ENCODE results near the gene TREML2.

TREML2 gene

GRCh38 chr6:41176189-41176588, 24.8 kb downstream of the TREML2 start:
- DNase-seq: no peak

DNA sequence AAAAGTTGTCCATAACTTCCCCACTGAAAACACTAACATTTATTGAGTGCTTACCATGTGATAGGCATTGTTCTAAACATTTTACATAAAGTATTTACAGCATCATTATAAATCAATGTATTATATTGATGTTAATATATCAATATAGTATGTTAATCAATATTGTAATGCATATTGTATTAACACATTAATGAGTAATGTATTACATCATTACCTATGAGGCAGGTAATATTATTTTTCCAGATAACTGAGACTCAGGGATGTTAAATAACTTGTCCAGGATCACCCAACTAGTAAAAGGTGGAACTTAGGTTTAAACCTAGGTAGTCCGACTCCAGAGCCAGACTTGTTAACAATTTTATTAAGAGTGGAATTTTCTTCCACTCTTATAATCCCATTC, 25.9 kb downstream of the TREML2 start:
- DNase-seq: no peak

DNA sequence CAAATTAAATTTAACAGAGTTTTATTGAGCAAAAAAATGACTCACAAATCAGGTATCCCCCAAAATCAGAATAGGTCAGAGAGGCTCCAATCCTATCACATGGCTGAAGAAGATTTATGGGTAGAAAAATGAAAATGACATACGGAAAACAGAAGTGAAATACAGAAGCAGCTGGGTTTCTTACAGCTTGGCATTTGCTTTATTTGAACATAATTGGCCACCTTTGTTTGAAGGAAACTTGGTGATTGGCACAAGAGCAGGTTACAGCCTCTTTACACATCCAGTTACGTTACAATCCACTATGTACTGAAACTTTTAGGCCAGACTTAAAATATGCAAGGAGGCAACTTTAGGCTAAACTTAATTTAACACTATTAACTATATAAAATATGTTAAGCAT, 26.3 kb downstream of the TREML2 start:
- DNase-seq: no peak

GRCh38 chr6:41171908-41172307, 29.0 kb downstream of the TREML2 start:
- no peak for DNase-seq

DNA sequence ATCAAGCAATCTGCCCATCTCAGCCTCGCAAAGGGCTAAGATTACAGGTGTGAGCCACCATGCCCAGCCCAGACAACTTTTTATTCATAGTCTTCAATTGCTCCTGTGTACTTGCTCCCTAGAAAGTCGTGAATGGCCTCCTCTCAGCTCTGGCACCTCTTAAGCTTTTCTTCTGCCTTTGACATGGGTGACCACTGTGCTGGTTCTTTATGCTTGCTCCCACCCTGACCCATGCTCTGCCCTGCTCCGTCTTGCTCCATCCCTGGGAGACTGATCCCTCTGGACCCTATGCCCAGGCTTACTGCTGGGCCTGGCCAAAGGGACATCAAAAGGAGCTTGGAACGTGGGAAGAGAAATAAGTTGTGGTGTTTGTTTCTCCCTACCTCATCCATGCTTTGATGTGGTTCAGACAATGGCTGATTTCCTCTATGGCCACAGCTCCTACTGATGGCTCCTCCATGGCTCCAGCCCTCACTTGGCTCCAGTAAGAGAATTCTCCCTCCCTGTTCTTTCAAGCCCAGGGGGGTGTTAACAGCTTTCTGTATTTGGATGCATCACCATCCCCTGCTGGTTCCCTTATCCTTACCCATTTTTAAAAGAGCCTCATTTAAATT, 30.3 kb downstream of the TREML2 start:
- DNase-seq: no peak

DNA sequence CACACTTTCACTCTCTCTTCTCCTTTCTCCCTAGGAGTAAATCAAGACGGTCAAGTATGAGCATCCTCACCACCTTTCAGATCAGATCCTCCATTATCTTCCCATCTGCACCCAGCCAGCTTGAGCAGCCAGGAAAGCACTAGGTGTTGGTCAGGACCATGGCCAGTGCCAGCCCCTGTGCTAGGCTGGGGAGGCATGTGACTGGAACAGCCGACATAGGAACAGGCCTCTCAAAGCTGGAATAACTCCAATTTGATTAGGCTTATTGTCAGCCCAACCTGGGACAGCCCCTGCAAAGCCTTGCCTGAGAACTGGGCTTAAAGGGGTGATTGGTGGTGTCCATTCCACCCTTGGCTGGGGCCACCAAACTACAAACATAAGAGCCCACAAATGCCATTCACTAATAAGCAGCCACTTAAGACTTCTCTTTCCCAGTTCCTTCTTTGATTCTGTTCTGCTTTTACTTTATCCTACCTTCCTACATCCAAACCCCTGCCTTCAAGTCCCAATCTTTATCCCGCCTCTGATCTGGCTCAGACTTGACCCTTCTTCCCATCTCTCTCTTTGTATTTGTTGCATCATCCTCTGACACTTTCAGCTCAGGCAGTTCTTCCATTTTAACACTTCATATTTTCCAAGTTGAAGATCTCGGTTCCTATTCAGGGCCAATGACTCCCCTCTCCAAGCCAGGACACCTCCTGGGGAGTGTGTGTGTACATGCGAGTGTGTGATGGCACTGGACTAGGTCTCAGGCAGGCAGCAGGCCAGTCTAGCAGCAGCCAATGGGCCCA, 33.6 kb downstream of the TREML2 start:
- DNase-seq: no peak

- DNase-seq: no peak
These were observed 36.3 kb downstream of the TREML2 start for GRCh38 chr6:41164551-41165120.

GRCh38 chr6:41163419-41163717, 37.6 kb downstream of the TREML2 start:
- DNase-seq: no peak

- no peak for DNase-seq
These were observed 38.1 kb downstream of the TREML2 start, which contains the start of gene TREM2 for GRCh38 chr6:41162687-41163418. TREM2 (minus strand) TSS chr6:41163116; CDS start chr6:41163082, 34 bp downstream.

DNA sequence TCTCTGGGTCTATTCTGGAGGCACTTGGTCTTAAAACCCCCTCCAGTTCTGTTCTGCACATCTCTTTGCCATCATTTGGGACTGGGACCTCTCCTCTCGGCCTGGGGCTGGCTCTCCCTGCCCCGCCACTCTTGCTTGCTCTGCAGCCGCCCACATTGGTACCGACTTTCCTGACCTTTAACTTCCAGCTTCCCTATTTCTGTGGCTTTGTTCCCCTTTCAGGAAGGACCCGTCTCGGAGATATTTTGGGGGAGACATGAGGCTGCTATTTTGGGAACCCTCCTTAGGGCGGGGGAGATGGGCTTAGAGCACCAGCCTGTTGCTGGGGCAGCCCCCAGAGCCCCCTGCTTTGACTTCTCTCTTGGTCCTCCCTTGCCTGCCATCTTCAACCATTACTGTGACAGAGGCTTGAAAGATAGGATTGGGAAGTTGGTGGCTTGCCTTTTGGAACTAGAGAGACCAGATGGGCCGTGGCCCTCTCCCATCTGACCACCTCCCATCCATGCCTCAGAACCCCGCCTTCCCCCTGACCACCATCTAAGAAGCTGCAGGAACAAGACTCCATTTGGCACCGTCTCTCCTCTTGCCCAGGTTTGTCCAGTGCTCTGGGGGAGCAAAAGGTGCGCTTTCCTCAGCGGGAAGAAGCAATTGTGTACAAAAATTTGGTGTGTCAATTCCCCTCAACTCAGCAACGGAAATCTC, 38.9 kb downstream of the TREML2 start:
- DNase-seq: no peak

DNA sequence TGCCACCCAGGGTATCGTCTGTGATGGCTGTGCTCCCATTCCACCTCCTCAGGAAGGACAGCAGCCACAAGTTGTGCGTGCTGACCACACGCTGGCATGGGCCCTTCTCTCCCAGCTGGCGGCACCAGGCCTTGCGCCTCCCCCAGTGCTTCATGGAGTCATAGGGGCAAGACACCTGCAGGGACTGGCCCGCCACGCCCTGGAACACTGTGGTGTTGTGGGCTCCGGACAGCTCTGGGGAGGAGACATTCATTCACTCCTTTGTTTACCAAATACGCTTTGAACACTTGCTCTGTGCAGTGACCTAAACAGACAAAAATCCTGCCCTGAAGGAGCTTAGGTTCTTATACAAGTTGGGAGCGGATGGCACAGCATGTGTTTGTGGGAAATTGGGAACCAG, 39.6 kb downstream of the TREML2 start:
- no peak for DNase-seq

DNA sequence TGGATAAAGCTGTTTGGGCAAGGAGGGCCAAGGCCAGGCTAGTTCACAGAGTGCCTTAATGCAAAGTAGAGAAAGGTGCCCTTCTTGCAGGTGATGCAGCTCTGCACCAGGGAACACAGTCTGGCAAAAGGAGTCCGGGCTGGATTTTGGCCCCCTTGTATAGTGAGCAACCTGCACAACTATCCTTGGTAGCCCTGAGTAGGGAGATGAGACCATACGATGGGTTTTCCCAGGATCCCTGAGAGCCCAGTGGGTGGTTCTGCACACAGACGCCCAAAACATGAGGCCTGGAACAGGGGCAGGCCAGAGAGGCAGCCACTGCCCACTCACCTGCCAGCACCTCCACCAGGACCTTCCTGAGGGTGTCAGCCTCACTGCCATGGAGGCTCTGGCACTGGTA, 40.0 kb downstream of the TREML2 start:
- DNase-seq: no peak

DNA sequence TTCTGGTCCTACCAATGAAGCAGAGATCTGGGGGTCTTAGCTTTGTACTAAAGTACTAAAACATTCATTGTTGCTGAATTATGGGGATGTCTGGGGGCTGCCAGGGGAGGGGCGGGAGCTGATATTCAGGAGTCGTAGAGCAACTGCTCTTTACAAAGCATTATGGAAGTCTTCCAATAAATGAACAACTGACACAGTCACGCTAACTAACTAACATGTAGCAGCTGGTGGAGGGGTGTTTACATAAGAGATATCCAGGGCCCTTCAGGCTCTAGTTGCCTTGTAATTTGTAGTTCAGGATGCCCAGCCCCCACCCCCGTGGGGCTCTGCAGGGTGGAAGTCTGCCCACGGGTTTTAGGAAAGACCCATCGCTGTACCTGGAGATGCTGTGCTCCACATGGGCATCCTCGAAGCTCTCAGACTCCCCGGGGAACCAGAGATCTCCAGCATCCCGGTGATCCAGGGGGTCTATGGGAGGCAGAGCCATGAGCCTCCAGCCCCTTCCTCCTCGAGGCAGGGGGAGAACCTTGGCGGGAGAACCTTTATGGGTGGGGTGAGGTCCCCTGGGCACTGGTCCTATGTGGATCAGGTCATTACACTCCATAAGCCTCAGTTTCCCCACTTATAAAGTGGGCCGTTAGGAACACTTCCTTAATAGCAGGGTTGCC, 41.4 kb downstream of the TREML2 start:
- no peak for DNase-seq

- DNase-seq: no peak
These were observed 43.6 kb downstream of the TREML2 start for GRCh38 chr6:41157323-41157722.

DNA sequence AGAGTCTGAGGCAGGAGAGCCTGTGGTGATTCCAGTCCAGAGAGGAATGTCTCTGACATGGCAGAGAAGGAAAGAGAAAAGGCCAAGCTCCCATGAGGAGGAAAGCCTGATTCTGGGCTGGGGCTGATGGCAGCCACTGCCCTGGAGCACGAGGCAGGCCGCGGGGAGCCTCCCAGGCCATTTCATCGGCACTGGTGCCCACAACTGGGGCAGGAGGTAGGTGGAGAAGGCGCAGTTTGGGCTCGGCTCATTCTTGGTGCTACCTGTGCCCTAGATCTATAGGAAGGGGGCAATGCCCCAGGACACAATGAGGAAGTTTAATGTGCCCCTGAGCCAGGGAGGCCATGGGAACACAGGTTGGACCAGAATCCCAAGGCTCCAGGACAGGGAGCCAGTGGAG, 44.2 kb downstream of the TREML2 start:
- no peak for DNase-seq

DNA sequence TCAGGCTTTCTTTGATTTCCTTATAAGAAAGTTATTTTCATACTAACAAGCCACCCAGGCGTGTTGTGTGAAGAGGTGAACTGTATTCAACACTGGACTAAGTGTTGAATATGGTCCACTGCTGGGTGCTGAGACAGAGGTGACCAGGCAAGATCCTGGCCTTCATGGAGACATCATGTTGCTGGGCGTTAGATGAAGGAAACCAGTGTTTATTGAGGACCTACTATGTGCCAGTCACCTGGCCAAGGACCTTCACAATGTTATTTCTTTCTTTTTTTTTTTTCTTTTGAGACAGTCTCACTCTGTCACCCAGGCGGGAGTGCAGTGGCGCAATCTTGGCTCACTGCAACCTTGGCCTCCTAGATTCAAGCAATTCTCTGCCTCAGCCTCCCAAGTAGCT, 44.9 kb downstream of the TREML2 start:
- DNase-seq: no peak

DNA sequence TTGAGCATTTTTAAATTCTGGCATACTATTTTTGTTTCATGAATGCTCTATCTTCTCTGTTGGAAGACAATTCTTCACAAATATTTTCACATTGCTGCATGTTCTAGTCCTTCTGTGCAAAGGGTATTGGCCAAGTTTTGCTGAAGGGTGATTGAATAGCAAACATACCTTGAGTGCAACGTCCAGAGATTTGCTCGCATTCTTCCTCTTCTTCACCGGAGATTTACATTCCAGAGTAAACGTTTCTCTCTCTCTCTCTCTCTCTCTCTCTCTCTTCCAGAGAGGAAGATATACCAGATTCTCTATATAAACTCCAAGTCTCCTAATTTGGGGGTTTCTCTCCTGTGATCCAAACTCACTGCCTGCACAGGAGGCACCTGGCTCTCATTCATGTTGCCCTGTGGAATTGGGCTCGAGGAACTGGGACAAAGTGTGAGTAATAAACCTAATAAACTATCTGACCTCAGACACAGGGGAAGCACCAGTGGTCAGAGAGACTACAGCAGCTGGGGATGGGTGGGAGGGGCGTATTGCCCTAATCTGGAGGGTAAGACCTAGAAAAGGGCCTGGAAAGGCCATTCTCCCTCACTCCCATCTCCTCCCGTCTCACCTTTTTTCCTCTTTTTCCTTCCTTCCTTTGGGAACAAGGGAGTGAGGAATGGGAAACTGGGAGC, 45.7 kb downstream of the TREML2 start:
- DNase-seq: no peak

GRCh38 chr6:41153992-41154625, 46.8 kb downstream of the TREML2 start, which contains the start of gene TREML1:
TREML1 (minus strand) TSS chr6:41154347; CDS start chr6:41154288, 59 bp downstream.
- DNase-seq: no peak

- DNase-seq: no peak
These were observed 47.5 kb downstream of the TREML2 start for GRCh38 chr6:41153451-41153850.

- DNase-seq: no peak
These were observed 50.3 kb downstream of the TREML2 start for GRCh38 chr6:41150671-41151070.

DNA sequence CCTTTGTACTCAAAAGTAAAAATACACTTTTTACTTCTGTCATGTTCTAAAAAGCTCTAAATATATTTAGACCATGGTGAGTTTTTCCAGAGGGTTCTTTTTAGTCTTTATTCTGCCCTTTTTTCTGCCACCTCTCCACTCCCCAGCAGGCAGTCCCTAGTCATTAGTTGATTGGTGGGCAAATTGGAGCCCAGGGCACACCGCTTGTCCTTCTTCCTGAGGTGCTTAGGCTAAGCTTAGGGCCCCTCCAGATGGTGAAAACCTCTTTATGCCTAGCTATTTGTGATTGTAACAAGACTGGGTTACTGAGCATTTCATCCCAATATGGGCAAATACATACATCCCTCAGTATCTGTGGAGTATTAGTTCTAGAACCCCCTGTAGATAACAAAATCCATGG, 53.0 kb downstream of the TREML2 start:
- no peak for DNase-seq

Measured in KG1 (cell line).